GM18870 (cell line): Measurements from ENCODE around the gene HRH3.
A peak's percentile ranks its signal among the peaks of the same experiment; 100 is the strongest.

Experiments
- ATAC-seq: cut with Tn5 transposase; IDR thresholded peaks from one replicate; pipeline ENCODE4 v1.9.1; 2021; ENCODE audit warnings: moderate library complexity; ENCODE audit not compliant: unreplicated experiment

HRH3 gene

GRCh38 chr20:62244644-62245108 lies 24.6 kb upstream of the HRH3 start:
- ATAC-seq = no peak

GRCh38 chr20:62243906-62244515 lies 23.9 kb upstream of the HRH3 start:
- no peak for ATAC-seq

GRCh38 chr20:62243106-62243505 lies 23.0 kb upstream of the HRH3 start:
- ATAC-seq = no peak

- no peak for ATAC-seq
These were observed 22.1 kb upstream of the HRH3 start for GRCh38 chr20:62242176-62242575.

- ATAC-seq = no peak
These were observed 21.4 kb upstream of the HRH3 start for GRCh38 chr20:62241506-62241905.

GRCh38 chr20:62240020-62240685 lies 20.1 kb upstream of the HRH3 start:
- ATAC-seq = no peak

- no peak for ATAC-seq
These were observed 19.3 kb upstream of the HRH3 start for GRCh38 chr20:62239278-62239879.

- ATAC-seq = no peak
These were observed 18.6 kb upstream of the HRH3 start for GRCh38 chr20:62238569-62239277.

- ATAC-seq = peak; percentile 96
These were observed 17.9 kb upstream of the HRH3 start, which contains the start of gene OSBPL2 for GRCh38 chr20:62237801-62238568. OSBPL2 (plus strand) TSS chr20:62238521; CDS start chr20:62256185, 17,664 bp downstream.

- ATAC-seq = no peak
These were observed 17.4 kb upstream of the HRH3 start for GRCh38 chr20:62237514-62237800.

- no peak for ATAC-seq
These were observed 16.9 kb upstream of the HRH3 start for GRCh38 chr20:62236766-62237513.

- ATAC-seq = no peak
These were observed 16.1 kb upstream of the HRH3 start for GRCh38 chr20:62236200-62236599.

GRCh38 chr20:62235777-62236157 lies 15.7 kb upstream of the HRH3 start:
- ATAC-seq = no peak

GRCh38 chr20:62235001-62235776 lies 15.1 kb upstream of the HRH3 start:
- ATAC-seq = no peak

GRCh38 chr20:62234339-62234738 lies 14.3 kb upstream of the HRH3 start:
- no peak for ATAC-seq

- no peak for ATAC-seq
These were observed 13.6 kb upstream of the HRH3 start for GRCh38 chr20:62233684-62234083.

GRCh38 chr20:62232770-62233645 lies 12.9 kb upstream of the HRH3 start:
- no peak for ATAC-seq

- ATAC-seq = no peak
These were observed 12.1 kb upstream of the HRH3 start for GRCh38 chr20:62232194-62232593.

- no peak for ATAC-seq
These were observed 11.2 kb upstream of the HRH3 start for GRCh38 chr20:62231292-62231691.
